Adrenal gland (tissue), 5 donors: ENCODE results near the gene SORL1.

Experiments used
- CTCF ChIP-seq, 6 experiments: fragments of 450-650 bp in 4 of 6; fragments of 200-600 bp in 2 of 6; sonication (generic) in 1 of 6; IDR thresholded peaks; 1 replicate in 5 of 6; 2 replicates in 1 of 6; pipeline versions ENCODE4 v1.5.1 to v1.8.0; 2016 to 2021; ENCODE audit warnings: antibody characterized with exemption in 6 of 6, mild to moderate bottlenecking in 2 of 6, moderate library complexity in 1 of 6
- POLR2A ChIP-seq, 2 donors: fragments of 450-650 bp; IDR thresholded peaks; one replicate each; pipeline ENCODE4 v1.6.1; 2017; ENCODE audit warnings: antibody characterized with exemption in 2 of 2, mild to moderate bottlenecking in 2 of 2, moderate library complexity in 1 of 2
- donor health status: DM: no; HTN: no; CAD: no.

GRCh38 chr11:121592708-121593107 lies 140.6 kb downstream of the SORL1 start:
- TF ChIP-seq CTCF (IDR thresholded peaks at IDR 0.05): no peak
- TF ChIP-seq POLR2A (IDR thresholded peaks at IDR 0.05): no peak
